ENCODE data around the gene CYP2A6.

GRCh38 chr19:40872209-40872608, 22.0 kb upstream of the CYP2A6 start:
- TF ChIP-seq, protein P1, sequence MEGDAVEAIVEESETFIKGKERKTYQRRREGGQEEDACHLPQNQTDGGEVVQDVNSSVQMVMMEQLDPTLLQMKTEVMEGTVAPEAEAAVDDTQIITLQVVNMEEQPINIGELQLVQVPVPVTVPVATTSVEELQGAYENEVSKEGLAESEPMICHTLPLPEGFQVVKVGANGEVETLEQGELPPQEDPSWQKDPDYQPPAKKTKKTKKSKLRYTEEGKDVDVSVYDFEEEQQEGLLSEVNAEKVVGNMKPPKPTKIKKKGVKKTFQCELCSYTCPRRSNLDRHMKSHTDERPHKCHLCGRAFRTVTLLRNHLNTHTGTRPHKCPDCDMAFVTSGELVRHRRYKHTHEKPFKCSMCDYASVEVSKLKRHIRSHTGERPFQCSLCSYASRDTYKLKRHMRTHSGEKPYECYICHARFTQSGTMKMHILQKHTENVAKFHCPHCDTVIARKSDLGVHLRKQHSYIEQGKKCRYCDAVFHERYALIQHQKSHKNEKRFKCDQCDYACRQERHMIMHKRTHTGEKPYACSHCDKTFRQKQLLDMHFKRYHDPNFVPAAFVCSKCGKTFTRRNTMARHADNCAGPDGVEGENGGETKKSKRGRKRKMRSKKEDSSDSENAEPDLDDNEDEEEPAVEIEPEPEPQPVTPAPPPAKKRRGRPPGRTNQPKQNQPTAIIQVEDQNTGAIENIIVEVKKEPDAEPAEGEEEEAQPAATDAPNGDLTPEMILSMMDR (IDR thresholded peaks at IDR 0.05) = no peak
- no peak for TF ChIP-seq ZFX (IDR thresholded peaks at IDR 0.05; ENCODE audit: borderline replicate concordance)
